Endothelial cell of umbilical vein (primary cell): ENCODE results near the gene SLC6A6. TPM values are rescaled to one million over a fixed set of nuclear protein-coding genes. Genes with fewer than 3 reads are reported as not detected.

Experiments
- BruUV-seq: library from RNA; stranded (reverse); fragments of 400-500 nt; replicated peaks from 2 replicates; lab custom pipeline; 2021; lab: Mats Ljungman, UMichigan
- CTCF ChIA-PET: fragments of 300-600, 350-600 bp; sonication (Branson Sonifier 250); formaldehyde crosslinking; loops from one replicate; lab custom pipeline; 2021; ENCODE audit warnings: antibody characterized with exemption, inconsistent platforms; lab: Charles Lee
- POLR2A ChIA-PET: fragments of 300-600, 350-600 bp; sonication (Branson Sonifier 250); formaldehyde crosslinking; loops from one replicate; lab custom pipeline; 2021; ENCODE audit warnings: antibody characterized with exemption, inconsistent platforms; lab: Charles Lee
- DNase-seq: peaks from one replicate; pipeline ENCODE4 v3.0.0-alpha.2; 2011; ENCODE audit warnings: low read depth, low spot score
- FAIRE-seq: peaks from 2 replicates; lab custom pipeline; 2011; peaks lifted over from hg19 to GRCh38; lab: Jason Lieb, UNC
- H2AFZ ChIP-seq: 2 replicates; pipeline ENCODE4 v1.6.0; 2012; ENCODE audit warnings: low read depth, low read length, control low read depth, inconsistent platforms
- H3K27ac ChIP-seq: 2 replicates; pipeline ENCODE4 v1.5.1; 2011; ENCODE audit warnings: low read depth, mild to moderate bottlenecking, control low read depth, low read length, moderate library complexity; ENCODE audit not compliant: insufficient read depth
- H3K27me3 ChIP-seq, 2 experiments: 2 replicates each; pipeline versions ENCODE4 v1.6.0 to v1.6.1; 2011; ENCODE audit warnings: low read length in 2 of 2, mixed read lengths in 1 of 2; ENCODE audit not compliant: control insufficient read depth in 2 of 2, insufficient read depth in 2 of 2
- H3K36me3 ChIP-seq, 2 experiments: 2 replicates in 1 of 2; 3 replicates in 1 of 2; pipeline ENCODE4 v1.5.1; 2011; ENCODE audit warnings: low read length in 2 of 2, mild to moderate bottlenecking in 1 of 2, moderate library complexity in 1 of 2; ENCODE audit not compliant: control insufficient read depth in 2 of 2, insufficient read depth in 2 of 2; ENCODE audit errors: extremely low read depth in 1 of 2
- H3K4me1 ChIP-seq: 3 replicates; pipeline ENCODE4 v1.5.1; 2011; ENCODE audit warnings: mild to moderate bottlenecking, low read length; ENCODE audit not compliant: control insufficient read depth, insufficient read depth; ENCODE audit errors: extremely low read depth
- H3K4me2 ChIP-seq: 2 replicates; pipeline ENCODE4 v1.6.1; 2011; ENCODE audit warnings: low read length, control low read depth, mixed read lengths; ENCODE audit not compliant: insufficient read depth
- H3K4me3 ChIP-seq, 3 experiments: fragments of 200-600 bp in 1 of 3; sonication (generic), shearing (Covaris generic) in 1 of 3; replicated peaks in 1 of 3; 2 replicates each; pipeline ENCODE4 v1.5.1; 2011 to 2016; ENCODE audit warnings: control low read depth in 3 of 3, low read length in 3 of 3, mild to moderate bottlenecking in 2 of 3, inconsistent platforms in 1 of 3, low read depth in 1 of 3, moderate library complexity in 1 of 3; ENCODE audit not compliant: insufficient read depth in 1 of 3
- H3K79me2 ChIP-seq: 2 replicates; pipeline ENCODE4 v1.6.0; 2012; ENCODE audit warnings: low read length, inconsistent platforms; ENCODE audit not compliant: control insufficient read depth, insufficient read depth
- H3K9ac ChIP-seq: replicated peaks from 2 replicates; pipeline ENCODE3; 2011; ENCODE audit warnings: low read length, control low read depth; ENCODE audit not compliant: insufficient read depth; ENCODE audit errors: extremely low read depth
- H3K9me1 ChIP-seq: replicated peaks from 3 replicates; pipeline ENCODE4 v1.6.0; 2011; ENCODE audit warnings: mild to moderate bottlenecking, low read length; ENCODE audit not compliant: control insufficient read depth, insufficient read depth; ENCODE audit errors: extremely low read depth
- H3K9me3 ChIP-seq: replicated peaks from 2 replicates; pipeline ENCODE4 v1.5.1; 2012; ENCODE audit warnings: low read length, inconsistent platforms; ENCODE audit not compliant: control insufficient read depth, insufficient read depth
- H4K20me1 ChIP-seq: replicated peaks from 2 replicates; pipeline ENCODE3; 2011; ENCODE audit warnings: mild to moderate bottlenecking, low read length; ENCODE audit not compliant: control insufficient read depth, insufficient read depth; ENCODE audit errors: extremely low read depth
- CTCF ChIP-seq, 2 donors: IDR thresholded peaks; 1 replicate in 1 of 2; 2 replicates in 1 of 2; pipeline ENCODE4 v1.5.1; 2011; ENCODE audit warnings: low read length in 2 of 2, mild to moderate bottlenecking in 2 of 2, moderate library complexity in 2 of 2, control low read depth in 1 of 2, inconsistent platforms in 1 of 2, low read depth in 1 of 2; ENCODE audit not compliant: insufficient read depth in 1 of 2; ENCODE audit errors: extremely low read depth in 1 of 2
- EZH2 ChIP-seq: IDR thresholded peaks from 2 replicates; pipeline ENCODE4 v1.6.1; 2012; ENCODE audit warnings: borderline replicate concordance, low read depth, mild to moderate bottlenecking, moderate library complexity, low read length, inconsistent platforms; ENCODE audit not compliant: severe bottlenecking
- FOS ChIP-seq: IDR thresholded peaks from 2 replicates; pipeline ENCODE4 v1.6.1; 2011; ENCODE audit warnings: mild to moderate bottlenecking, low read length, moderate library complexity, borderline replicate concordance; ENCODE audit not compliant: insufficient read depth
- GATA2 ChIP-seq: IDR thresholded peaks from 2 replicates; pipeline ENCODE4 v1.7.0; 2011; ENCODE audit warnings: low read depth, mild to moderate bottlenecking, moderate library complexity, mixed read lengths, low read length; ENCODE audit not compliant: insufficient read length, insufficient read depth
- JUN ChIP-seq: IDR thresholded peaks from 2 replicates; pipeline ENCODE4 v1.6.1; 2011; ENCODE audit warnings: borderline replicate concordance, low read depth; ENCODE audit not compliant: insufficient read length, insufficient read depth
- MAX ChIP-seq: IDR thresholded peaks from 2 replicates; pipeline ENCODE4 v1.6.1; 2011; ENCODE audit not compliant: insufficient read depth, insufficient read length
- MYC ChIP-seq: IDR thresholded peaks from one replicate; pipeline ENCODE4 v1.6.1; 2011; ENCODE audit warnings: mild to moderate bottlenecking, low read depth, low read length
- POLR2A ChIP-seq: IDR thresholded peaks from 2 replicates; pipeline ENCODE4 v1.6.1; 2012; ENCODE audit warnings: low read depth, mild to moderate bottlenecking, control low read depth, low read length
- POLR2AphosphoS5 ChIP-seq: IDR thresholded peaks from 2 replicates; pipeline ENCODE4 v1.6.1; 2012; ENCODE audit warnings: low read depth, mild to moderate bottlenecking, control low read depth, low read length, moderate library complexity; ENCODE audit not compliant: insufficient read depth
- dilution Hi-C: fragments of 300-500 bp; cut with MboI; formaldehyde crosslinking; loops from one replicate; pipeline ENCODE4 v1.15.0; 2019; ENCODE audit warnings: low sequenced_read_pairs; ENCODE audit not compliant: extremely low pct_ligation_motif_present
- intact Hi-C: fragments of 100-400 bp; cut with micrococcal nuclease; formaldehyde crosslinking; loops from one replicate; pipeline ENCODE4 v1.10.0; 2022
- polyA plus RNA-seq, 4 experiments: library from polyadenylated mRNA; depleted of rRNA in 3 of 4; stranded (reverse) in 3 of 4; unstranded in 1 of 4; fragments of >200 nt; gene quantifications; 2 replicates each; pipeline versions ENCODE4 v1.2.1 to v1.2.3, GENCODE V29; 2011 to 2012; ENCODE audit warnings: missing spikeins in 1 of 4
- total RNA-seq: library from RNA; stranded (reverse); gene quantifications from 2 replicates; pipeline ENCODE4 v1.2.3, GENCODE V29; 2021

The SLC6A6 gene
- total and polyA plus RNA-seq, 2 donors (not counting 3 experiments of a cell fraction or from before 2014, with no cell fraction given), result 25.7 to 38.0 TPM

GRCh38 chr3:14406336-14406735, 3.9 kb downstream of the SLC6A6 start:
- no TSS peak for BruUV-seq
- Histone ChIP-seq H3K4me3 (no peak overlapping the region), H4K20me1 (no peaks in the 10 kb centered on the region), H3K27ac (no peak overlapping the region), H3K9me1 (no peaks in the 10 kb centered on the region), H3K36me3 (no peaks in the 10 kb centered on the region), H2AFZ (no peak overlapping the region), H3K4me1 (peaks cover 24% of the 10 kb centered on the region), H3K9me3 (no peaks in the 10 kb centered on the region), H3K79me2 (peaks cover 55% of the 10 kb centered on the region), H3K4me2 (no peak overlapping the region), H3K9ac (no peak overlapping the region), H3K27me3 (no peaks in the 10 kb centered on the region)
- ChIA-PET POLR2A (no interaction called here), CTCF (interaction anchor here (0.5 to 1.7 kb wide), 5 partner anchors 25 to 62 kb away, joined by 3 to 5 read pairs (median 4); no protein-coding TSS in a partner anchor)
- DNase-seq (no peak), FAIRE-seq (no peak)
- TF ChIP-seq CTCF (IDR thresholded peaks at IDR 0.05; ENCODE audit: extremely low read depth in 1 of 2, insufficient read depth in 1 of 2, low read depth in 1 of 2, low read length in 2 of 2) (no peak), POLR2AphosphoS5 (no peak), MAX (no peak), FOS (no peak), EZH2 (no peak), JUN (no peak), POLR2A (no peak), GATA2 (no peak), MYC (no peak)
- intact Hi-C loops (loop anchor here (10.0 kb wide), 2 partner anchors 262 to 512 kb away; no protein-coding TSS in a partner anchor), dilution Hi-C loops (no loop called here)
